HL-60 (cell line): ENCODE measurements around the gene ZNF292.

ENCODE experiments used
- GABPA ChIP-seq: IDR thresholded peaks from 2 replicates; pipeline ENCODE4 v1.6.1; 2012; ENCODE audit warnings: low read depth
- POLR2AphosphoS5 ChIP-seq: IDR thresholded peaks from 2 replicates; pipeline ENCODE4 v1.6.1; 2012; ENCODE audit warnings: low read depth
- TF ChIP-seq, protein P1 (sequence below): IDR thresholded peaks from one replicate; pipeline ENCODE4 v1.5.1; 2011; ENCODE audit warnings: low read length, control low read depth, inconsistent platforms; ENCODE audit not compliant: insufficient read depth
- TF ChIP-seq, protein P2 (sequence below): IDR thresholded peaks from 2 replicates; pipeline ENCODE4 v1.6.1; 2012; ENCODE audit warnings: low read depth; ENCODE audit not compliant: insufficient replicate concordance

DNA sequence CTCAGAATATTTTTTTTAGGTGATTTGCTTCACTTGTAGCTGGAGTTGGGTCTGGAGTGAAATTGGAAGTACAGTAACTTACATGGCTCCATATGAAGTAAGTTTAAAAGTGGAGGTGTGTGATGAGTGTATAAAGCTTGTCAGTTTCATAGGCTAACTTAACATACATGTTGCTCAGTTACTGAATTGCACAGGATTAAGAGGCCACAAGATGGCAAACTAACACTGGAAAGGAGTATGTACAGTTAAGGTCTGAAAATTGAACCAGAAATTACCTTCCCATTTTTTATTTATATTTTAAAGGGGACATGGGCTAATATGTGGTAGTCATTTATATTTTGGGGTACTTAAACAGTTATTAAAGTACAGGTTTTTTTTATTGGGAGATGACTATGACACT is 121.8 kb downstream of the ZNF292 start:
- TF ChIP-seq, protein P1, sequence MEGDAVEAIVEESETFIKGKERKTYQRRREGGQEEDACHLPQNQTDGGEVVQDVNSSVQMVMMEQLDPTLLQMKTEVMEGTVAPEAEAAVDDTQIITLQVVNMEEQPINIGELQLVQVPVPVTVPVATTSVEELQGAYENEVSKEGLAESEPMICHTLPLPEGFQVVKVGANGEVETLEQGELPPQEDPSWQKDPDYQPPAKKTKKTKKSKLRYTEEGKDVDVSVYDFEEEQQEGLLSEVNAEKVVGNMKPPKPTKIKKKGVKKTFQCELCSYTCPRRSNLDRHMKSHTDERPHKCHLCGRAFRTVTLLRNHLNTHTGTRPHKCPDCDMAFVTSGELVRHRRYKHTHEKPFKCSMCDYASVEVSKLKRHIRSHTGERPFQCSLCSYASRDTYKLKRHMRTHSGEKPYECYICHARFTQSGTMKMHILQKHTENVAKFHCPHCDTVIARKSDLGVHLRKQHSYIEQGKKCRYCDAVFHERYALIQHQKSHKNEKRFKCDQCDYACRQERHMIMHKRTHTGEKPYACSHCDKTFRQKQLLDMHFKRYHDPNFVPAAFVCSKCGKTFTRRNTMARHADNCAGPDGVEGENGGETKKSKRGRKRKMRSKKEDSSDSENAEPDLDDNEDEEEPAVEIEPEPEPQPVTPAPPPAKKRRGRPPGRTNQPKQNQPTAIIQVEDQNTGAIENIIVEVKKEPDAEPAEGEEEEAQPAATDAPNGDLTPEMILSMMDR, result no peak
- TF ChIP-seq POLR2AphosphoS5, result no peak
- TF ChIP-seq GABPA, result no peak
- TF ChIP-seq, protein P2, sequence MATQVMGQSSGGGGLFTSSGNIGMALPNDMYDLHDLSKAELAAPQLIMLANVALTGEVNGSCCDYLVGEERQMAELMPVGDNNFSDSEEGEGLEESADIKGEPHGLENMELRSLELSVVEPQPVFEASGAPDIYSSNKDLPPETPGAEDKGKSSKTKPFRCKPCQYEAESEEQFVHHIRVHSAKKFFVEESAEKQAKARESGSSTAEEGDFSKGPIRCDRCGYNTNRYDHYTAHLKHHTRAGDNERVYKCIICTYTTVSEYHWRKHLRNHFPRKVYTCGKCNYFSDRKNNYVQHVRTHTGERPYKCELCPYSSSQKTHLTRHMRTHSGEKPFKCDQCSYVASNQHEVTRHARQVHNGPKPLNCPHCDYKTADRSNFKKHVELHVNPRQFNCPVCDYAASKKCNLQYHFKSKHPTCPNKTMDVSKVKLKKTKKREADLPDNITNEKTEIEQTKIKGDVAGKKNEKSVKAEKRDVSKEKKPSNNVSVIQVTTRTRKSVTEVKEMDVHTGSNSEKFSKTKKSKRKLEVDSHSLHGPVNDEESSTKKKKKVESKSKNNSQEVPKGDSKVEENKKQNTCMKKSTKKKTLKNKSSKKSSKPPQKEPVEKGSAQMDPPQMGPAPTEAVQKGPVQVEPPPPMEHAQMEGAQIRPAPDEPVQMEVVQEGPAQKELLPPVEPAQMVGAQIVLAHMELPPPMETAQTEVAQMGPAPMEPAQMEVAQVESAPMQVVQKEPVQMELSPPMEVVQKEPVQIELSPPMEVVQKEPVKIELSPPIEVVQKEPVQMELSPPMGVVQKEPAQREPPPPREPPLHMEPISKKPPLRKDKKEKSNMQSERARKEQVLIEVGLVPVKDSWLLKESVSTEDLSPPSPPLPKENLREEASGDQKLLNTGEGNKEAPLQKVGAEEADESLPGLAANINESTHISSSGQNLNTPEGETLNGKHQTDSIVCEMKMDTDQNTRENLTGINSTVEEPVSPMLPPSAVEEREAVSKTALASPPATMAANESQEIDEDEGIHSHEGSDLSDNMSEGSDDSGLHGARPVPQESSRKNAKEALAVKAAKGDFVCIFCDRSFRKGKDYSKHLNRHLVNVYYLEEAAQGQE, result no peak
